Activated CD8-positive, alpha-beta T cell treated with anti-CD3 and anti-CD28 coated beads, Interleukin-2, amount 10 ng/mL, durations not matched to agents 7 days and 5 days (primary cell): Measurements from ENCODE around the gene ACTC1. TPM values are rescaled to one million over a fixed set of nuclear protein-coding genes. Genes with fewer than 3 reads are reported as not detected.
"Not testable (repeated sequence)": the region's sequence is repeated elsewhere in the genome, so short reads cannot be mapped to it uniquely, and the experiment has no call there.

Experiments used
- ATAC-seq: fragments of 150-1000 bp; cut with Tn5 transposase; one replicate; pipeline ENCODE4 v1.10.0; 2021; ENCODE audit warnings: moderate library complexity
- CTCF ChIA-PET: fragments of 350-600 bp; sonication (Branson Sonifier 250); formaldehyde crosslinking; loops from one replicate; lab custom pipeline; 2021; ENCODE audit warnings: antibody characterized with exemption; lab: Charles Lee
- POLR2A ChIA-PET: fragments of 350-600 bp; sonication (Branson Sonifier 250); formaldehyde crosslinking; loops from one replicate; lab custom pipeline; 2021; ENCODE audit warnings: antibody characterized with exemption; lab: Charles Lee
- DNase-seq: peaks from one replicate; pipeline ENCODE4 v3.0.0-alpha.2; 2020
- H3K27ac Mint-ChIP-seq: one replicate; pipeline ENCODE4 v1.8.0; 2021; ENCODE audit warnings: mild to moderate bottlenecking, mixed read lengths
- H3K27me3 Mint-ChIP-seq: one replicate; pipeline ENCODE4 v1.8.0; 2021; ENCODE audit warnings: low read depth, mixed read lengths
- H3K36me3 Mint-ChIP-seq: one replicate; pipeline ENCODE4 v1.8.0; 2021; ENCODE audit warnings: low read depth, mixed read lengths
- H3K4me1 Mint-ChIP-seq: one replicate; pipeline ENCODE4 v1.8.0; 2021; ENCODE audit warnings: low read depth, mixed read lengths
- H3K4me3 Mint-ChIP-seq: one replicate; pipeline ENCODE4 v1.8.0; 2021; ENCODE audit warnings: mild to moderate bottlenecking, mixed read lengths
- H3K9me3 Mint-ChIP-seq: one replicate; pipeline ENCODE4 v1.8.0; 2022; ENCODE audit warnings: mixed read lengths; ENCODE audit not compliant: insufficient read depth
- total RNA-seq, 2 experiments: library from RNA; stranded (reverse); gene quantifications; one replicate each; pipeline ENCODE4 v1.2.3, GENCODE V29; 2021

The ACTC1 gene
- not detected for total RNA-seq

GRCh38 chr15:34795267-34796081, at the start of gene ACTC1:
Gene ACTC1 (minus strand): TSS chr15:34795549. CDS start chr15:34794808, 741 bp downstream.
- no peak for DNase-seq
- no peak within 1 kb of the TSS for H3K4me3 Mint-ChIP-seq
- no peak within 1 kb of the TSS for H3K27ac Mint-ChIP-seq
- no peak for ATAC-seq
- CTCF ChIA-PET: interaction anchor here (1.1 kb wide), 1 partner anchor 22 kb away, joined by 3 read pairs; no protein-coding TSS in a partner anchor
- H3K36me3 Mint-ChIP-seq: no peaks in the 10 kb centered on the region
- peaks cover 42% of the 10 kb centered on the region for H3K27me3 Mint-ChIP-seq
- H3K9me3 Mint-ChIP-seq: no peaks in the 10 kb centered on the region
- no peaks in the 10 kb centered on the region for H3K4me1 Mint-ChIP-seq
- POLR2A ChIA-PET: no interaction called here

GRCh38 chr15:34841262-34841725, 45.9 kb upstream of the ACTC1 start:
- no peak for ATAC-seq
- no peaks in the 10 kb centered on the region for H3K4me1 Mint-ChIP-seq
- no peak overlapping the region for H3K27ac Mint-ChIP-seq
- POLR2A ChIA-PET: no interaction called here
- DNase-seq: no peak
- H3K27me3 Mint-ChIP-seq: no peaks in the 10 kb centered on the region
- no peak overlapping the region for H3K4me3 Mint-ChIP-seq
- no peaks in the 10 kb centered on the region for H3K9me3 Mint-ChIP-seq
- CTCF ChIA-PET: no interaction called here
- H3K36me3 Mint-ChIP-seq: no peaks in the 10 kb centered on the region

GRCh38 chr15:34838282-34838681, 42.9 kb upstream of the ACTC1 start:
- peaks cover 5% of the 10 kb centered on the region for H3K27me3 Mint-ChIP-seq
- H3K9me3 Mint-ChIP-seq: peaks cover 7% of the 10 kb centered on the region
- CTCF ChIA-PET: no interaction called here
- no peaks in the 10 kb centered on the region for H3K4me1 Mint-ChIP-seq
- H3K4me3 Mint-ChIP-seq: no peak overlapping the region
- no peaks in the 10 kb centered on the region for H3K36me3 Mint-ChIP-seq
- H3K27ac Mint-ChIP-seq: no peak overlapping the region
- DNase-seq (no peak), ATAC-seq (no peak)
- POLR2A ChIA-PET: no interaction called here

- ChIA-PET POLR2A (no interaction called here), CTCF (no interaction called here)
- peaks cover 7% of the 10 kb centered on the region for H3K9me3 Mint-ChIP-seq
- no peak for DNase-seq
- H3K4me3 Mint-ChIP-seq: no peak overlapping the region
- peaks cover 5% of the 10 kb centered on the region for H3K27me3 Mint-ChIP-seq
- no peaks in the 10 kb centered on the region for H3K36me3 Mint-ChIP-seq
- H3K4me1 Mint-ChIP-seq: no peaks in the 10 kb centered on the region
- no peak for ATAC-seq
- no peak overlapping the region for H3K27ac Mint-ChIP-seq
These were observed 42.1 kb upstream of the ACTC1 start for GRCh38 chr15:34837246-34838016.

- H3K36me3 Mint-ChIP-seq: no peaks in the 10 kb centered on the region
- POLR2A ChIA-PET: no interaction called here
- ATAC-seq (no peak), DNase-seq (no peak)
- CTCF ChIA-PET: interaction anchor here (0.6 kb wide), 1 partner anchor 604 kb away, joined by 3 read pairs; no protein-coding TSS in a partner anchor
- no peaks in the 10 kb centered on the region for H3K9me3 Mint-ChIP-seq
- no peaks in the 10 kb centered on the region for H3K4me1 Mint-ChIP-seq
- H3K4me3 Mint-ChIP-seq: no peak overlapping the region
- H3K27me3 Mint-ChIP-seq: peaks cover 26% of the 10 kb centered on the region
- H3K27ac Mint-ChIP-seq: no peak overlapping the region
These were observed 33.0 kb upstream of the ACTC1 start for GRCh38 chr15:34828145-34828911.

- Mint-ChIP-seq H3K36me3 (no peaks in the 10 kb centered on the region), H3K4me3 (no peak overlapping the region), H3K9me3 (no peaks in the 10 kb centered on the region), H3K4me1 (no peaks in the 10 kb centered on the region), H3K27me3 (peaks cover 38% of the 10 kb centered on the region), H3K27ac (no peak overlapping the region)
- DNase-seq: no peak
- no peak for ATAC-seq
- ChIA-PET POLR2A (no interaction called here), CTCF (no interaction called here)
These were observed 26.5 kb upstream of the ACTC1 start for GRCh38 chr15:34821831-34822230.

- Mint-ChIP-seq H3K4me3 (no peak overlapping the region), H3K36me3 (no peaks in the 10 kb centered on the region), H3K27me3 (peaks cover 28% of the 10 kb centered on the region), H3K9me3 (no peaks in the 10 kb centered on the region), H3K27ac (no peak overlapping the region), H3K4me1 (no peaks in the 10 kb centered on the region)
- POLR2A ChIA-PET: no interaction called here
- DNase-seq (no peak), ATAC-seq (no peak)
- CTCF ChIA-PET: no interaction called here
These were observed 24.8 kb upstream of the ACTC1 start for GRCh38 chr15:34820110-34820509.

GRCh38 chr15:34818526-34818925, 23.2 kb upstream of the ACTC1 start:
- no peaks in the 10 kb centered on the region for H3K36me3 Mint-ChIP-seq
- POLR2A ChIA-PET: no interaction called here
- no peaks in the 10 kb centered on the region for H3K9me3 Mint-ChIP-seq
- no peaks in the 10 kb centered on the region for H3K4me1 Mint-ChIP-seq
- peaks cover 26% of the 10 kb centered on the region for H3K27me3 Mint-ChIP-seq
- ATAC-seq (no peak), DNase-seq (no peak)
- H3K4me3 Mint-ChIP-seq: no peak overlapping the region
- no peak overlapping the region for H3K27ac Mint-ChIP-seq
- CTCF ChIA-PET: interaction anchor here (0.8 kb wide), 1 partner anchor 609 kb away, joined by 3 read pairs; the partner anchor contains the start of gene KATNBL1

GRCh38 chr15:34815836-34816235, 20.5 kb upstream of the ACTC1 start:
- Mint-ChIP-seq H3K4me1 (no peaks in the 10 kb centered on the region), H3K4me3 (no peak overlapping the region), H3K27me3 (peaks cover 22% of the 10 kb centered on the region), H3K36me3 (no peaks in the 10 kb centered on the region), H3K9me3 (no peaks in the 10 kb centered on the region), H3K27ac (no peak overlapping the region)
- DNase-seq (no peak), ATAC-seq (no peak)
- POLR2A ChIA-PET: no interaction called here
- CTCF ChIA-PET: no interaction called here

- Mint-ChIP-seq H3K36me3 (no peaks in the 10 kb centered on the region), H3K4me3 (no peak overlapping the region), H3K9me3 (no peaks in the 10 kb centered on the region), H3K27me3 (peaks cover 17% of the 10 kb centered on the region), H3K4me1 (no peaks in the 10 kb centered on the region), H3K27ac (no peak overlapping the region)
- ChIA-PET POLR2A (no interaction called here), CTCF (no interaction called here)
- ATAC-seq (no peak), DNase-seq (no peak)
These were observed 18.3 kb upstream of the ACTC1 start for GRCh38 chr15:34813446-34814190.

- CTCF ChIA-PET, H3K9me3 Mint-ChIP-seq, DNase-seq, H3K36me3 Mint-ChIP-seq, H3K27ac Mint-ChIP-seq, H3K4me1 Mint-ChIP-seq, ATAC-seq, POLR2A ChIA-PET, H3K4me3 Mint-ChIP-seq: not testable (repeated sequence)
- H3K27me3 Mint-ChIP-seq: peaks cover 14% of the 10 kb centered on the region
These were observed 17.6 kb upstream of the ACTC1 start for GRCh38 chr15:34812868-34813365.
